CD14-positive monocyte (primary cell): Measurements from ENCODE around the gene GXYLT1. TPM values are rescaled to one million over a fixed set of nuclear protein-coding genes. Genes with fewer than 3 reads are reported as not detected.

Experiments
- DNase-seq, 3 donors: peaks; one replicate each; pipeline ENCODE4 v3.0.0-alpha.2; 2011 to 2022
- H2AFZ ChIP-seq: 2 replicates; pipeline ENCODE4 v1.6.0; 2012; ENCODE audit warnings: mild to moderate bottlenecking, low read depth, low read length, inconsistent platforms; ENCODE audit not compliant: insufficient read depth, poor library complexity, severe bottlenecking
- H3K27ac ChIP-seq, 2 donors: 1 replicate in 1 of 2; 2 replicates in 1 of 2; pipeline ENCODE4 v1.5.1; 2012 to 2013; ENCODE audit warnings: low read length in 2 of 2, control low read depth in 1 of 2, inconsistent platforms in 1 of 2, low read depth in 1 of 2, mild to moderate bottlenecking in 1 of 2
- H3K27me3 ChIP-seq, 2 donors: one replicate each; pipeline versions ENCODE4 v1.6.0 to v1.6.1; 2011 to 2013; ENCODE audit warnings: low read length in 2 of 2; ENCODE audit not compliant: control insufficient read depth in 2 of 2, insufficient read depth in 2 of 2
- H3K36me3 ChIP-seq, 2 donors: replicated peaks in 1 of 2; 1 replicate in 1 of 2; 2 replicates in 1 of 2; pipeline versions ENCODE4 v1.5.1 to v1.6.1; 2012 to 2013; ENCODE audit warnings: low read length in 2 of 2, control low read depth in 1 of 2, inconsistent platforms in 1 of 2, mild to moderate bottlenecking in 1 of 2; ENCODE audit not compliant: insufficient read depth in 2 of 2, control insufficient read depth in 1 of 2
- H3K4me1 ChIP-seq, 2 donors: 1 replicate in 1 of 2; 2 replicates in 1 of 2; pipeline versions ENCODE4 v1.5.1 to v1.6.1; 2012 to 2013; ENCODE audit warnings: low read length in 2 of 2, control low read depth in 1 of 2, inconsistent platforms in 1 of 2, mild to moderate bottlenecking in 1 of 2, moderate library complexity in 1 of 2; ENCODE audit not compliant: insufficient read depth in 2 of 2, control insufficient read depth in 1 of 2
- H3K4me2 ChIP-seq: replicated peaks from 2 replicates; pipeline ENCODE3; 2012; ENCODE audit warnings: low read length, moderate library complexity, mild to moderate bottlenecking; ENCODE audit not compliant: poor library complexity, severe bottlenecking; ENCODE audit errors: extremely low read depth
- H3K4me3 ChIP-seq, 3 experiments: fragments of 200-600 bp in 1 of 3; sonication (generic) in 1 of 3; replicated peaks in 1 of 3; 1 replicate in 2 of 3; 2 replicates in 1 of 3; pipeline ENCODE4 v1.5.1; 2011 to 2013; ENCODE audit warnings: low read length in 3 of 3, mild to moderate bottlenecking in 3 of 3, control low read depth in 2 of 3, low read depth in 2 of 3, inconsistent platforms in 1 of 3, moderate library complexity in 1 of 3
- H3K79me2 ChIP-seq: 2 replicates; pipeline ENCODE4 v1.6.0; 2012; ENCODE audit warnings: mild to moderate bottlenecking, control low read depth, inconsistent platforms, low read length, moderate library complexity; ENCODE audit not compliant: insufficient read depth
- H3K9ac ChIP-seq: 2 replicates; pipeline ENCODE4 v1.6.0; 2017; ENCODE audit warnings: low read length, mild to moderate bottlenecking; ENCODE audit not compliant: insufficient read depth, poor library complexity, severe bottlenecking
- H3K9me3 ChIP-seq, 2 donors: replicated peaks in 1 of 2; 1 replicate in 1 of 2; 2 replicates in 1 of 2; pipeline versions ENCODE4 v1.5.1 to v1.6.1; 2012 to 2013; ENCODE audit warnings: low read length in 2 of 2, control low read depth in 1 of 2; ENCODE audit not compliant: control insufficient read depth in 1 of 2, insufficient read depth in 1 of 2
- H4K20me1 ChIP-seq: 2 replicates; pipeline ENCODE4 v1.6.0; 2012; ENCODE audit warnings: mild to moderate bottlenecking, low read length, control low read depth, moderate library complexity; ENCODE audit not compliant: insufficient read depth
- H3K27ac Mint-ChIP-seq, 7 donors: one replicate each; pipeline ENCODE4 v1.8.0; 2020; ENCODE audit warnings: mild to moderate bottlenecking in 7 of 7, mixed read lengths in 7 of 7, moderate library complexity in 6 of 7, inconsistent platforms in 2 of 7
- H3K27me3 Mint-ChIP-seq, 3 donors: one replicate each; pipeline ENCODE4 v1.8.0; 2021 to 2022; ENCODE audit warnings: low read depth in 3 of 3, mild to moderate bottlenecking in 3 of 3, mixed read lengths in 3 of 3, moderate library complexity in 3 of 3, inconsistent platforms in 1 of 3
- H3K36me3 Mint-ChIP-seq, 2 donors: one replicate each; pipeline ENCODE4 v1.8.0; 2020; ENCODE audit warnings: mixed read lengths in 2 of 2, inconsistent platforms in 1 of 2, mild to moderate bottlenecking in 1 of 2
- H3K4me1 Mint-ChIP-seq: one replicate; pipeline ENCODE4 v1.8.0; 2020; ENCODE audit warnings: mild to moderate bottlenecking, mixed read lengths
- H3K4me3 Mint-ChIP-seq, 2 donors: one replicate each; pipeline ENCODE4 v1.8.0; 2020; ENCODE audit warnings: mild to moderate bottlenecking in 2 of 2, mixed read lengths in 2 of 2, moderate library complexity in 1 of 2
- H3K9me3 Mint-ChIP-seq, 7 donors: one replicate each; pipeline ENCODE4 v1.8.0; 2020 to 2022; ENCODE audit warnings: mixed read lengths in 7 of 7, mild to moderate bottlenecking in 6 of 7, moderate library complexity in 6 of 7, inconsistent platforms in 2 of 7
- WGBS: methylation state at CpG from one replicate; pipeline ENCODE4 v1.1.5; 2013; ENCODE audit warnings: missing lambda C conversion rate; ENCODE audit not compliant: insufficient coverage; 5-methylcytosine and 5-hydroxymethylcytosine counted together
- intact Hi-C, 2 donors: fragments of 100-400 bp; cut with micrococcal nuclease; formaldehyde crosslinking; loops; one replicate each; pipeline versions ENCODE4 v1.15.0 to v1.15.1; 2023
- polyA plus RNA-seq, 3 donors: library from polyadenylated mRNA; depleted of rRNA in 1 of 3; unstranded in 2 of 3; stranded (reverse) in 1 of 3; fragments of 300-500 nt in 2 of 3; fragments of >200 nt in 1 of 3; fragmentation: Illumina TruSeq in 2 of 3; gene quantifications; 1 replicate in 2 of 3; 2 replicates in 1 of 3; pipeline ENCODE4 v1.2.3, GENCODE V29; 2012 to 2021
- TF ChIP-seq, protein P1 (sequence below): fragments of 200-600 bp; IDR thresholded peaks from one replicate; pipeline ENCODE4 v1.8.0; 2022; ENCODE audit warnings: antibody characterized with exemption, mild to moderate bottlenecking

Gene GXYLT1
- polyA plus RNA-seq, 3 donors: 2.5 to 7.1 (median 4.9) TPM

GRCh38 chr12:42163913-42164312 lies 19.2 kb upstream of the GXYLT1 start:
- Histone ChIP-seq H3K9ac (no peak overlapping the region), H3K27me3 (no peaks in the 10 kb centered on the region), H3K36me3 (peaks cover 24 to 27% of the 10 kb centered on the region in 2 donors), H3K27ac (no peak overlapping the region), H3K79me2 (no peaks in the 10 kb centered on the region), H3K9me3 (no peaks in the 10 kb centered on the region), H3K4me3 (no peak overlapping the region), H3K4me1 (no peaks in the 10 kb centered on the region), H2AFZ (no peak overlapping the region), H3K4me2 (no peak overlapping the region), H4K20me1 (no peaks in the 10 kb centered on the region)
- Mint-ChIP-seq H3K27ac (no peak overlapping the region), H3K9me3 (no peaks in the 10 kb centered on the region), H3K4me3 (no peak overlapping the region), H3K4me1 (peaks cover under 1% of the 10 kb centered on the region), H3K36me3 (peaks cover 27 to 30% of the 10 kb centered on the region in 2 donors), H3K27me3 (no peaks in the 10 kb centered on the region)
- TF ChIP-seq, protein P1, sequence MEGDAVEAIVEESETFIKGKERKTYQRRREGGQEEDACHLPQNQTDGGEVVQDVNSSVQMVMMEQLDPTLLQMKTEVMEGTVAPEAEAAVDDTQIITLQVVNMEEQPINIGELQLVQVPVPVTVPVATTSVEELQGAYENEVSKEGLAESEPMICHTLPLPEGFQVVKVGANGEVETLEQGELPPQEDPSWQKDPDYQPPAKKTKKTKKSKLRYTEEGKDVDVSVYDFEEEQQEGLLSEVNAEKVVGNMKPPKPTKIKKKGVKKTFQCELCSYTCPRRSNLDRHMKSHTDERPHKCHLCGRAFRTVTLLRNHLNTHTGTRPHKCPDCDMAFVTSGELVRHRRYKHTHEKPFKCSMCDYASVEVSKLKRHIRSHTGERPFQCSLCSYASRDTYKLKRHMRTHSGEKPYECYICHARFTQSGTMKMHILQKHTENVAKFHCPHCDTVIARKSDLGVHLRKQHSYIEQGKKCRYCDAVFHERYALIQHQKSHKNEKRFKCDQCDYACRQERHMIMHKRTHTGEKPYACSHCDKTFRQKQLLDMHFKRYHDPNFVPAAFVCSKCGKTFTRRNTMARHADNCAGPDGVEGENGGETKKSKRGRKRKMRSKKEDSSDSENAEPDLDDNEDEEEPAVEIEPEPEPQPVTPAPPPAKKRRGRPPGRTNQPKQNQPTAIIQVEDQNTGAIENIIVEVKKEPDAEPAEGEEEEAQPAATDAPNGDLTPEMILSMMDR: no peak
- no peak for DNase-seq
- intact Hi-C loops: no loop called here

DNA sequence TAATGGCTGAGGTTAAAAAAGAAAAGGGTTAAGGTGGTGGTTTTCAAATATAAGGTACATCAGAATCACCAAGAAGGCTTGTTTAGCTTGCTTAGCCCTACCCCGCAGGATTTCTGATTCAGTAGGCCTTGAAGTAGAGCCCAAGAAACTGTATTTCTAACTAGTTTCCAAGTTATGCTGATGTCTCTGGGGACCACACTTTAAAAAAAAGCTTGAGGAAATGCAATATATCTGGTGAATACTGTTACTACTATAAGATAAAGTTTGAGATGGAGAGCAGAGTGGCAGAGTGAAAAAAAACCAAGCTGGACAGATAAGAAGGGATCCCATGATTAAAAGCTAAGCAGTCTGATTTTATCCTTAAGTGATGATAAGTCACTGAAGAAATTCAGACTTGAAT lies 18.3 kb upstream of the GXYLT1 start:
- H3K36me3 ChIP-seq: peaks cover 28 to 36% of the 10 kb centered on the region in 2 donors
- no peaks in the 10 kb centered on the region for H3K27me3 ChIP-seq
- H3K9me3 ChIP-seq: no peaks in the 10 kb centered on the region
- no peak for DNase-seq
- no peaks in the 10 kb centered on the region for H4K20me1 ChIP-seq
- no peak overlapping the region for H3K9ac ChIP-seq
- H3K27ac ChIP-seq: no peak overlapping the region
- Mint-ChIP-seq H3K27me3 (no peaks in the 10 kb centered on the region), H3K27ac (peak overlapping the region in 1 of 7 donors; percentile 20), H3K36me3 (peaks cover 26 to 29% of the 10 kb centered on the region in 2 donors), H3K4me1 (no peaks in the 10 kb centered on the region), H3K4me3 (no peak overlapping the region), H3K9me3 (no peaks in the 10 kb centered on the region)
- no peaks in the 10 kb centered on the region for H3K79me2 ChIP-seq
- TF ChIP-seq, protein P1: no peak
- intact Hi-C loops: no loop called here
- H3K4me2 ChIP-seq: no peak overlapping the region
- WGBS: no CpG with 5 or more reads among the region's 1 CpG
- H3K4me1 ChIP-seq: no peaks in the 10 kb centered on the region
- H2AFZ ChIP-seq: no peak overlapping the region
- H3K4me3 ChIP-seq: no peak overlapping the region
